Measurements from ENCODE around the gene PANK2.
A peak's percentile ranks its signal among the peaks of the same experiment; 100 is the strongest.
"Not testable (repeated sequence)": the region's sequence is repeated elsewhere in the genome, so short reads cannot be mapped to it uniquely, and the experiment has no call there.

The PANK2 gene

DNA sequence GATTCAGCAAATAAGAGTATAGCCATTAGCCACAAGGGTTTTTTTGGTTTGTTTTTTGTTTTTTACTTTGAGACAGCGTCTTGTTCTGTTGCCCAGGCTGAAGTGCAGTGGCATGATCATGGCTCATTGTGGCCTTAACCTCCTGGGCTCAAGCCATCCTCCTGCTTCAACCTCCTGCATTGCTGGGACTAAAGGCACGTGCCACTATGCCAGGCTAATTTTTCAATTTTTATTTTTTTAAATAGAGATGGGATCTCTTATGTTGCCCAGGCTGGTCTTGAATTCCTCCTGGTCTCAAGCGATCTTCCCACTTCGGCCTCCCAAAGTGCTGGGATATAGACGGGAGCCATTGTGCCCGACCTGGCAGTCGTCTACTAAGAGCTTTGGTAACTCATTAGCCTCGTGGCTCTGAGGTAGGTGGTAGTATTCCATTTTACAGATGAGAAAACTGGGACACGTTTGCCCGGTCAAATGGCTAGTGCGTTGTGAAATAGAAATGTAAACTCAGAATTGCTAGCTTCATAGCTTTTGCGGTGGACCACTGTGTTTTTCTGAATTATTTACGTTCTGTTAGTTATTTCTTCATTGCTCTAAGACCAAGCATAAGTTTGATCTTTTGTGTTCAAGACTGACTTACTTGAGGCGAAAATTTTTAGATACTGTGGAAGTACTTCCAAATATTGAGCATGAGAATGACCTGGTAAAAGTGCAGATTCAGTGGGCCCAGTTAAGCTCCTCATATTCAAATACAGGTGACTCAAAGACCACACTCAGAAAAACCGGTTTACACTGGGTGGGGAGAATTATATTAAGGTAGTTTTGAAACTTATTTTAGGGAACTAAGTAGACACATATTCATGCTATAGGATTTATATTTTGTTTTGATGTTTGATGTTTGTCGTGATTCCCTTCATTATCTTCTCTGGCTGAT is 2.1 kb downstream of the PANK2 start:
- TF ChIP-seq, protein P1, sequence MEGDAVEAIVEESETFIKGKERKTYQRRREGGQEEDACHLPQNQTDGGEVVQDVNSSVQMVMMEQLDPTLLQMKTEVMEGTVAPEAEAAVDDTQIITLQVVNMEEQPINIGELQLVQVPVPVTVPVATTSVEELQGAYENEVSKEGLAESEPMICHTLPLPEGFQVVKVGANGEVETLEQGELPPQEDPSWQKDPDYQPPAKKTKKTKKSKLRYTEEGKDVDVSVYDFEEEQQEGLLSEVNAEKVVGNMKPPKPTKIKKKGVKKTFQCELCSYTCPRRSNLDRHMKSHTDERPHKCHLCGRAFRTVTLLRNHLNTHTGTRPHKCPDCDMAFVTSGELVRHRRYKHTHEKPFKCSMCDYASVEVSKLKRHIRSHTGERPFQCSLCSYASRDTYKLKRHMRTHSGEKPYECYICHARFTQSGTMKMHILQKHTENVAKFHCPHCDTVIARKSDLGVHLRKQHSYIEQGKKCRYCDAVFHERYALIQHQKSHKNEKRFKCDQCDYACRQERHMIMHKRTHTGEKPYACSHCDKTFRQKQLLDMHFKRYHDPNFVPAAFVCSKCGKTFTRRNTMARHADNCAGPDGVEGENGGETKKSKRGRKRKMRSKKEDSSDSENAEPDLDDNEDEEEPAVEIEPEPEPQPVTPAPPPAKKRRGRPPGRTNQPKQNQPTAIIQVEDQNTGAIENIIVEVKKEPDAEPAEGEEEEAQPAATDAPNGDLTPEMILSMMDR (conservative IDR thresholded peaks at IDR 0.05; ENCODE audit: control insufficient read depth, insufficient read depth, low read depth, low read length): no peak
- no peak for DNase-seq (ENCODE audit: low read depth)
- peak overlapping the region; percentile 83 for H3K4me3 ChIP-seq (ENCODE audit: control insufficient read depth, low read depth, low read length)

DNA sequence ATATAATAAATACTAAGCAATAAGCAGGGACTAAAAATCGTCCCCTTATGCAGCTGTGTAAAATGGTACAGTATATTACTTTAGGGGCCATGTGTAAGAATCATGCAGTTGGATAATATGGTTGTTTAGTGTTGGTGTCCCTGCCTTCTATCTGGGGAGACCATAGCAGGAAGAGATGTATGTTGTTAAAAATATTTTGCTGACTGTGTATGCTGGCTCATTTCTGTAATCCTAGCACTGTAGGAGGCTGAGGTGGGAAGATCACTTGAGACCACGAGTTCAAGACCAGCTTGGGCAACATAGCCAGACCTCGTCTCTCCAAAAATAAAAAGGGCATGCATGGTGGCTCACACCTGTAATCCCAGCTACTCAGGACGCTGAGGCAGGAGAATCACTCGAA is 5.6 kb downstream of the PANK2 start:
- H3K4me3 ChIP-seq (ENCODE audit: control insufficient read depth, low read depth, low read length): no peak overlapping the region
- TF ChIP-seq, protein P1 (conservative IDR thresholded peaks at IDR 0.05; ENCODE audit: control insufficient read depth, insufficient read depth, low read depth, low read length): no peak
- DNase-seq (ENCODE audit: low read depth): no peak

DNA sequence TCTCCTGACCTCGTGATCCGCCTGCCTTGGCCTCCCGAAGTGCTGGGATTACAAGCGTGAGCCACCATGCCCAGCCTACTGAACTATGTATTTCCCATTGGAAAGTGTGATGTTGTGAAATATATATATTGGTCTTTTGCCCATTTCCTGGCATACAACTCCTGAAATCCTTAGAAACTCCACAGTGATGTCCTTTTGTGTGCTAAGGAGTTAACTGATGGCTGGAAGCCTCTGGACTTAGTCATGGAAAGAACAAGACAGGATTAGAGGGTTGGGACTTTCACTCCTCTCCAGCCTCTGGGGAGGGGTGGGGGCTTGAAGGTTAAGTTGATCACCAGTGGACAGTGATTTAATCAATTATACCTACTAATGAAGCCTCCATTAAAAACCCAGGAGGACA is 7.1 kb downstream of the PANK2 start:
- peak; percentile 75 for DNase-seq (ENCODE audit: low read depth)
- no peak overlapping the region for H3K4me3 ChIP-seq (ENCODE audit: control insufficient read depth, low read depth, low read length)

DNA sequence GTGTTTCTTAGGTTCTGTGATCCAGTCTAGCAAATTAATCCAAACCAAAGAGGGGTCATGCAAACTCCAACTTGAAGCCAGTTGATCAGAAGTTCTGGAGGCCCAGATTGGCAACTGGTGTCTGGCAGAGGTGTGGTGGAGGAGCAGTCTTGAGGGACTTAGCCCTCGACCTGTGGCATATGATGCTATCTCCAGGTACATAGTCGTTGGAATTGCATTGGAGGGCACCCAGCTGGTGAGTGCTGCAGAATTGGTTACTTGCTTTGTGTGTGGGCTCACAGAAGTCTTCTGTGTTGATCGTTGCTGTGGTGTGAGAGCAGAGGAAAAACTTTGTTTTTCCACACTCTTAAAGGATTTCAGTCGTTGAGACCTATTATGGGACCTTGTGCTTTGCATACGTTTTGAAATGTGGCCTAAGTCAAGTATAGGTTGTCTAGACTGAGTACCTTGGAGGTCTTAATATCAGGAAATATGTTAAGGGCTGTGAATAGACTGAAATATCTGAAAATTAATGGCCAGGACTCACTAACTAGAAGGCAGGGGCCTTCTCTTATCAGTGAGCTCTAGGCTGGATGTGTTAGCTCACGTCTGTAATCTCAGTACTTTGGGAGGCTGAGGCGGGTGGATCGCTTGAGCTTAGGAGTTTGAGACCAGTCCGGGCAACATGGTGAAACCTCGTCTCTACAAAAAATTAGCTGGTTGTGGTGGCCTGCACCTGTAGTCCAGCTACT is 7.8 kb downstream of the PANK2 start:
- TF ChIP-seq, protein P1 (conservative IDR thresholded peaks at IDR 0.05; ENCODE audit: control insufficient read depth, insufficient read depth, low read depth, low read length): no peak
- DNase-seq (ENCODE audit: low read depth): no peak
- H3K4me3 ChIP-seq (ENCODE audit: control insufficient read depth, low read depth, low read length): no peak overlapping the region

More for the DNA sequence above, 7.1 kb downstream of the PANK2 start:
- TF ChIP-seq, protein P1 (conservative IDR thresholded peaks at IDR 0.05; ENCODE audit: control insufficient read depth, insufficient read depth, low read depth, low read length): no peak

DNA sequence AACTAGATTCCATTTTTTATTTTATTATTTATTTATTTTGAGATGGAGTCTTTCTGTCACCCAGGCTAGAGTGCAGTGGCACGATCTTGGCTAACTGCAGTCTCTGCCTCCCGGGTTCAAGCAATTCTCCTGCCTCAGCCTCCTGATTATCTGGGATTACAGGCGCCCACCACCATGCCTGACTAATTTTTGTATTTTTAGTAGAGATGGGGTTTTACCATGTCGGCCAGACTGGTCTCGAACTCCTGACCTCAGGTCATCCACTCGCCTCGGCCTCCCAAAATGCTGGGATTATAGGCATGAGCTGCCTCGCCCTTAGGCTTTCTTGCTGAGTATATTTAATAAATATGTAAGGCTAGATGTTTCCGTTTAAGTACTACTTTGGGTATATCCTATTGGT is 9.0 kb downstream of the PANK2 start:
- DNase-seq (ENCODE audit: low read depth); H3K4me3 ChIP-seq (ENCODE audit: control insufficient read depth, low read depth, low read length): not testable (repeated sequence)

DNA sequence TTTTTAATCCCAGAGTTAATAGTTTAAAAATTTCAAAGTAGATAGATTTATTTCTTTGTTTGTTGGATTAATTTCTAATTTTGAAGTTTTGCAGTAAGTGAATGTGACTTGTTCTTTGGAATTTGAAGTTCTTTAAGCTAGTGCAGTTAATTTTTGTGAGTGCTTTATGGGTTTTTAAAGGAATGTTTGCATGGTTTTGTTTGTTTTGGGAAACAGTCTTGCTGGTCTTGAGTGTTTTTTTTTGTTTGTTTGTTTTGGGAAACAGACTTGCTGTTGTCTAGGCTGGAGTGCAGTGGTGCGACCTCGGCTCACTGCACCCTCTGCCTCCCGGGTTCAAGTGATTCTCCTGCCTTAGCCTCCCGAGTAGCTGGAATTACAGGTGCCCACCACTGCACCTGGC is 9.5 kb downstream of the PANK2 start:
- no peak overlapping the region for H3K4me3 ChIP-seq (ENCODE audit: control insufficient read depth, low read depth, low read length)
- TF ChIP-seq, protein P1 (conservative IDR thresholded peaks at IDR 0.05; ENCODE audit: control insufficient read depth, insufficient read depth, low read depth, low read length): no peak
- DNase-seq (ENCODE audit: low read depth): no peak

DNA sequence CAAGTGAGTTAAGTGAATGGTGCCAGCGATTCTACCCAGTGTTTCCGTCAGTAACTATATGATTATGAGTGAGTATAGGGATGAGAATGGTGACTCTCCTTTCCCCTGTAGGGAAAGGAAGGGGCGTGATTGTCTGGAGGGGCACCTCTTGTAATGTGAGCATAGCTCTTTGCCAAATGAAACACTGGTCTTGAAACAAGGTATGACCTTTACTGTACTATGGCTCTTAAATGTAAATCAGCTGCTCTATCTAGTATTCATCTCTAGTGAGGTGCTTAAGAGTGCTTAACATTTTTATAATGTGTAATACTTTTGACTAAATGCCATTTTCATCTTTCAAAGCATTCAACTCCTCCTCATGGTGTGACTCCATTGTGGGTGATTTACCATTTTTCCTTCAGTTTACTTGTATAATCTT is 11.0 kb downstream of the PANK2 start:
- TF ChIP-seq, protein P1 (conservative IDR thresholded peaks at IDR 0.05; ENCODE audit: control insufficient read depth, insufficient read depth, low read depth, low read length): no peak
- no peak overlapping the region for H3K4me3 ChIP-seq (ENCODE audit: control insufficient read depth, low read depth, low read length)
- DNase-seq (ENCODE audit: low read depth): no peak
